GM19193 (cell line): ENCODE results near the gene PKD1L1.

Source experiments
- POLR2A ChIP-seq: IDR thresholded peaks from 4 replicates; pipeline ENCODE4 v1.6.1; 2011; ENCODE audit not compliant: insufficient read depth, insufficient read length; ENCODE audit errors: extremely low read depth

The PKD1L1 gene

GRCh38 chr7:47747160-47747559, 201.1 kb downstream of the PKD1L1 start:
- no peak for TF ChIP-seq POLR2A

DNA sequence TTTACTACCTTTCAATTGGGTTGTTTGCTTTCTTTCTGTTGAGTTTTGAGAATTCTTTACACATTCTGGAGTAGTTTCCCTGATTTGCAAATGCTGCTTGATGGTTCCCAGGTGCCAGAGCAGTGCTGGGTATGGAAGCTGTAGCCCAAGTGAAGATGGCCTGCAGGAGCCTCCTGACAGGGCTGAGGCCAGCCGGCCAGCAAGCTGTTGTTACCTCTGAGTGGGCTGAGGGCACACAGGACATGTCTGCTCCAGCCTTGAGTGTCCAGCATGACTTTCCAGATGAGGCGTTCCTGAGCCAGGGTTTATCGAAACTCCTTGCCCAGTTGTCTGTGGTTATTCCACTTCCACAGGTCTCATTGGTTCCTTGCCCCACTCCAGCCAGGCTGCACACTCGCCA, 201.8 kb downstream of the PKD1L1 start:
- no peak for TF ChIP-seq POLR2A

GRCh38 chr7:47744883-47745282, 203.4 kb downstream of the PKD1L1 start:
- no peak for TF ChIP-seq POLR2A

DNA sequence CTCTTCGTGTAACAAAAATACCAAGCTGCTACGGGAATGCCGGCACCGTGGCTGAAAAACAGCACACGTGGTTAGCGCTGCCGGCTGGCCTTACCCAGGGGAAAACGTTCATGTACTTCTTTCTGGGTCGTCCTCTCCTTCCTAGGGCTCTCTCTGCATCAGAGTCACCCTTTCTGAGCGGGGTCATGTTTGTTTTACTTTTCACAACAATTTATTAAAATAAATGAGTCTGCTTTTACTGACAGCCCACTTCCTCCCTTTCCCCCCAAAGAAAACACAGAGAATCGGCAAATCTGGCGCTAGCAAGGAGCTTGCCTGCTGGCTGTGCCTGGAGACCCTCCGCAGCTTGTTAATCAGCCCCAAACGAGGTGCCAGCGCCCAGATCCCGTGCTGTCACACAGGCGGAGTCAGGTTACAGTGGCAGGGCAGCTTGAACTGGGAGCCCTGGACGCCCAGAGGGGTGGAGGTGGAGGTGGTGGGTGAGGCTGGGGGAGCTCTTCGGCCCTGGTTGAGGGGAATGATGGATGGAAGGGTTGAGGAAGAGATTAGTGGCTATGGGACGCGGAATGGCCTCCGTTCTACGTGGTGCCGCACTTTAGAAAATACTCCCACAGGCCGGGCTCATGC, 204.2 kb downstream of the PKD1L1 start:
- no peak for TF ChIP-seq POLR2A

DNA sequence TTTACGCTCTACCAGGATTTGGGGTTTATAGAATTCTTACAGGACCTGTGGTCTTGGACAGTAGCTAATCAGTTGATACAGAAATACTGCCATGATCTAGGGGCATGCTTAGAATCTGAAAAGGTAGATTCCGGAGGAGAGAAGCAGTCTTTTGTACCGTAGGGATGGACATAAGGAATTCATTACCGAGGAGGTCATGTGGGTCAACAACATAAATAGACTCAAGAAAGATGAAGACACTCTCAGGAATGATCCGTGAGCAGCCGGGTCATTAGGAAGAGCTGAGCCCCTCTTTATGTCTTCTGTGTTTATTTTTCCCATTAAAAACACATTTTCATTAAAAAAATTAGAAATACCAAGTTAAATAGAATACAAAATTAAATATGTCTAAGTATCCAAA, 206.3 kb downstream of the PKD1L1 start:
- TF ChIP-seq POLR2A: no peak

GRCh38 chr7:47739891-47740290, 208.4 kb downstream of the PKD1L1 start:
- TF ChIP-seq POLR2A: no peak

GRCh38 chr7:47739301-47739875, 208.9 kb downstream of the PKD1L1 start:
- TF ChIP-seq POLR2A: no peak

DNA sequence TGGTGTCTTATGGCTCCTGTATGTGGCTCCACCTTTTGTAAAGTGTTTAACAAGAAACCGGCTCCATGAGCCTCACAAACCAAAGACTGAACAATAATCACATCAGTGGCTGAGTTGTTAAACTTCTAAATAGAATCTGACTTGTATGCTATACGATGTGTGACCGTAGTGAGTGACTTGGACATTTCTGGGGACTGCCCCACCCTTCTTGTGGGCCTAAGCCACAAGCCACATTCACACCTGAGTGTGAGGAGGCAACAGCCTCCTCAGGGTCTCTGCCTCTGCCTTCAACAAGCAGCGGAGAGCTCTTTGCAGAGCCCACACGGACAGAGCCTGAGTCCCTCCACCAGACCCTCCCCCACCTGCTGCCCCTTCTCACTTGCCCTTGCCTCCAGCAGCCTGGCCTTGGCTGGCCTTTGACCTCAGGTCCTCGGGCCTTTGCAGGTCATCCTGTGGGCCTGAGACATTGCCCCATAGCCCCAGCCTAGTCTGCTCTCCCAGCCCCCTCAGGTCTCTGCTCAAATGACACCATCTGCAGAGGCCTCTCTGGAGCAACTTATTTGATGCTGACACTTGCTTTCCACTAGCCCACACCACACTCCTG, 209.6 kb downstream of the PKD1L1 start:
- no peak for TF ChIP-seq POLR2A

GRCh38 chr7:47737601-47738000, 210.7 kb downstream of the PKD1L1 start:
- no peak for TF ChIP-seq POLR2A

DNA sequence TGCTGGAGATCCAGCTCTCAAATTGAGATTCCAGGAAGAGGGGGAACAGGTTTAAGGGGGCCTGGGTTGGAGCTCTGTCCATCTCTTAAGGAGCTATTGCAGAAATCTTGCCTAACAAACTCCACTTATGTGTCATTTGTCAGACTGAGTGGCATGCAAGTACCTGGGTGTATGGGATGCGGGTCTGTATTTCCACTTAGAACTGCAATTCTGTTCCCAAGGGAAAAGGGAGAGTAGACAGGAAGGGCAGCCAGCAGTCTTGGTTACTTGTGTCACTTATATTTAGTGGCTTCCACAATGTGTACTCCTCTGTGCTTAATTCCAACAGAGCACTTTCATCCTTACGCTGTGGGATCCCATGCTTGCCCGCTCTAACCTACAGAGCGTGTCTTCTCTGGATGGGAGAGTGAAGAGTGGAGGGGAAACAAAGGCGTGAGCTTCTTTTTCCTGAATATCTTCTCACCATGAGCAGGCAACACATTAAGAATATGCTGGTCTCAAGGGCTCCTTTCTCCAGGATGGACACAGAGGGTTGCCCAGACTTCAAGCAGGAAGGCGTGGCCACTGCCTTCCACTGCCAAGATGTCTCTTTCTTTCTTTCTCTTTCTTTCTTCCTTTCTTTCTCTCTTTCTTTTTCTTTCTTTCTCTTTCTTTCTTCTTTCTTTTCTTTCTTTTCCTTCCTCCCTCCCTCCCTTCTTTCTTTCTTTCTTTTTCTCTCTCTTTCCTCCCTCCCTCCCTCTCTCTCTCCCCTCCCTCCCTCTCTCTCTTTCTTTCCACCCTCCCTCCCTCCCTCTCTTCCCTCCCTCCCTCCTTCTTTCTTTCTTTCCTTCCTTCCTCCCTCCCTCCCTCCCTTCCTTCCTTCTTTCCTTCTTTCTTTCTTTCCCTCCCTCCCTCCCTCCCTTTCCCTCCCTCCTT, 212.6 kb downstream of the PKD1L1 start:
- TF ChIP-seq POLR2A: no peak

GRCh38 chr7:47734949-47735291, 213.3 kb downstream of the PKD1L1 start:
- no peak for TF ChIP-seq POLR2A

GRCh38 chr7:47734287-47734948, 213.8 kb downstream of the PKD1L1 start:
- no peak for TF ChIP-seq POLR2A

GRCh38 chr7:47730142-47730541, 218.1 kb downstream of the PKD1L1 start:
- TF ChIP-seq POLR2A: no peak

GRCh38 chr7:47726047-47726726, 222.1 kb downstream of the PKD1L1 start:
- no peak for TF ChIP-seq POLR2A
